PFSK-1 (cell line): Measurements from ENCODE around the gene AP1M1.

Experiments
- FOXP2 ChIP-seq: optimal IDR thresholded peaks from 2 replicates; pipeline ENCODE3; 2011; ENCODE audit warnings: borderline replicate concordance, control low read depth, inconsistent platforms; ENCODE audit not compliant: insufficient read depth; ENCODE audit errors: extremely low read length, extremely low read depth
- POLR2AphosphoS5 ChIP-seq: IDR thresholded peaks from 2 replicates; pipeline ENCODE4 v1.6.1; 2012; ENCODE audit warnings: low read depth, mild to moderate bottlenecking, control low read depth, low read length, moderate library complexity
- REST ChIP-seq, 2 experiments: IDR thresholded peaks; 2 replicates each; pipeline versions ENCODE4 v1.6.1 to v1.8.0; 2011 to 2012; ENCODE audit warnings: low read depth in 2 of 2, low read length in 2 of 2, control low read depth in 1 of 2, inconsistent platforms in 1 of 2, mild to moderate bottlenecking in 1 of 2, moderate library complexity in 1 of 2; ENCODE audit not compliant: insufficient read depth in 1 of 2
- SIN3A ChIP-seq: IDR thresholded peaks from 2 replicates; pipeline ENCODE4 v1.6.1; 2012; ENCODE audit warnings: mild to moderate bottlenecking, low read length, moderate library complexity, borderline replicate concordance; ENCODE audit not compliant: insufficient read depth
- TAF1 ChIP-seq: IDR thresholded peaks from 2 replicates; pipeline ENCODE4 v1.6.1; 2012; ENCODE audit warnings: low read length, control low read depth, borderline replicate concordance; ENCODE audit not compliant: insufficient read depth

The AP1M1 gene

GRCh38 chr19:16208064-16208759 is 10.5 kb downstream of the AP1M1 start:
- TF ChIP-seq POLR2AphosphoS5 (no peak), SIN3A (no peak), FOXP2 (no peak), TAF1 (no peak), REST (IDR thresholded peaks at IDR 0.05; ENCODE audit: insufficient read depth in 1 of 2, low read depth in 2 of 2, low read length in 2 of 2) (no peak)

GRCh38 chr19:16208847-16209665 is 11.3 kb downstream of the AP1M1 start:
- no peak for TF ChIP-seq FOXP2
- TF ChIP-seq TAF1, result no peak
- TF ChIP-seq SIN3A, result no peak
- no peak for TF ChIP-seq POLR2AphosphoS5
- TF ChIP-seq REST (IDR thresholded peaks at IDR 0.05; ENCODE audit: insufficient read depth in 1 of 2, low read depth in 2 of 2, low read length in 2 of 2), result no peak

GRCh38 chr19:16210168-16210567 is 12.5 kb downstream of the AP1M1 start:
- no peak for TF ChIP-seq TAF1
- no peak for TF ChIP-seq SIN3A
- TF ChIP-seq POLR2AphosphoS5, result no peak
- TF ChIP-seq REST (IDR thresholded peaks at IDR 0.05; ENCODE audit: insufficient read depth in 1 of 2, low read depth in 2 of 2, low read length in 2 of 2), result no peak
- no peak for TF ChIP-seq FOXP2

- no peak for TF ChIP-seq FOXP2
- TF ChIP-seq POLR2AphosphoS5, result no peak
- no peak for TF ChIP-seq TAF1
- no peak for TF ChIP-seq SIN3A
Observed at GRCh38 chr19:16213076-16213475, 15.4 kb downstream of the AP1M1 start.

- TF ChIP-seq POLR2AphosphoS5 (no peak), FOXP2 (no peak), REST (IDR thresholded peaks at IDR 0.05; ENCODE audit: insufficient read depth in 1 of 2, low read depth in 2 of 2, low read length in 2 of 2) (no peak), TAF1 (no peak), SIN3A (no peak)
Observed at GRCh38 chr19:16216744-16217670, 19.3 kb downstream of the AP1M1 start.
